HG02981 (cell line): ENCODE results near the gene PPIL1.

Experiments
- ATAC-seq: cut with Tn5 transposase; IDR thresholded peaks from one replicate; pipeline ENCODE4 v1.9.1; 2021; ENCODE audit warnings: mild to moderate bottlenecking, moderate library complexity; ENCODE audit not compliant: unreplicated experiment

PPIL1 gene

GRCh38 chr6:36836111-36837021, 38.2 kb downstream of the PPIL1 start:
- no peak for ATAC-seq

GRCh38 chr6:36834576-36835341, 39.8 kb downstream of the PPIL1 start:
- ATAC-seq, result no peak

DNA sequence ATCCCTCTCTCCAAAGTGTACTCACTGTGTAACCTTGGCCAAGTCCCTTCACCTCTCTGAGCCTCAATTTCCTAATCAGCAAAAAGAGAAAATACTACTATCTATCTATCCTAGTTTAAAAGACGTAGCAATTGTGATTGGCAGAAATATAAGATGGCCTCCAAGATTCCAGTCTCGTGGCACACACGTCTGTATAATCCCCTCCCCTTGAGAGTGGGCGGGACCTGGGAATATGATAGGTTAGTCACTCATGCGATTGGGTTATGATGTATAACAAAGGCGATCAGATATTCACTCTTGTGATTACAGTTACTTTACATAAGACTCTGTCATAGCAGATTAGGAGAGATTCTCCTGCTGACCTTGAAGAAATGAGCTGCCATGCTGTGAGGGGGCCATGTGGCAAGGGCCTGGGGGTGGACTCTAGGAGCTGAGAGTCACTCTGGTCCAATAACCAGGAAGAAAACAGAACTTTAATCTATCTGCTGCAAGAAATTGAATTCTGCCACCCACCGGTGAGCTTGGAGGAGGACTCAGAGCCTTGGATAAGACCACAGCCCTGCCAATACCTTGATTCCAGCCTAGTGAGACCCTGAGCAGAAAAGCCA, 41.3 kb downstream of the PPIL1 start:
- no peak for ATAC-seq

- ATAC-seq, result no peak
These were observed 42.3 kb downstream of the PPIL1 start for GRCh38 chr6:36832313-36832712.

GRCh38 chr6:36830577-36830976, 44.0 kb downstream of the PPIL1 start:
- ATAC-seq, result no peak

GRCh38 chr6:36829919-36830544, 44.6 kb downstream of the PPIL1 start:
- ATAC-seq, result no peak

DNA sequence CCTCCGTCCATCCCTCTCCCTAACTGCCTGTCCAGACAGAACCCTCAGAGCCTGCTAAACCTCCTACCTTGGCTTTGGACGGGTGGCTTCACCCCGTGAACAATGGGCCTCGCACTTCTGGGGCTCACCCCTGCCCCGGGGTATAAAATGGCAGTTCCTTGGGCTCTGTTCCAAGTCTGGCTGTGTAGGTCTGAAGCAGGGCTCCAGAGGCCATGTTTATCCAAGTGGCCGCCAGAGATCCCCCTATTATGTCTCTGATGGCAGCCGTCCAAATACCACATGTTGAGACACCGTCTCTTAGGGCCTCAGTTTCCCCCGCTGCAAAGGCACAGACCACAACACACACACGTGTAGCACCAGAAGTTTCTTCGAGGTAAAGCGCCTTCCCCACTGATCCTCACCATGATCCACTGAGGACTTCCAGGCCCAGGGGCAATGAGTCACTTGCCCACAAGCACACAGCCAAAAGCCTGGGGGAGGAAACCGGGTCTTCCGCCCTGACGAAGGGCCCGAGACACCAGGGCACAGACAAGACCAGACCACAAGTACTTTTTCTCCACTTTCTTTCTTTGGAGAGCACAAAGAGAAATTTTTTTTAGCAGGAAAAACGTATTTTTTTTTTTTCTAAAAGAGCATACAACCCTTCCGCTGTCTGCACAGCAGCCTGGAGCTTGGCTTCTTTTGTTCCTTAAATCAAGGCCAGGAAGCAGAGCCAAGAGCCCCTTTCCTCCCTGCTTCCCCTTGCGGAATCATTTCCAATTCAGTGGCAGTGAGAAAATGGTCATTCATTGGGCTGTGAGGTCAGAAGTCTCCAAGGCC, 47.1 kb downstream of the PPIL1 start:
- no peak for ATAC-seq

- no peak for ATAC-seq
These were observed 47.9 kb downstream of the PPIL1 start for GRCh38 chr6:36826520-36827227.

DNA sequence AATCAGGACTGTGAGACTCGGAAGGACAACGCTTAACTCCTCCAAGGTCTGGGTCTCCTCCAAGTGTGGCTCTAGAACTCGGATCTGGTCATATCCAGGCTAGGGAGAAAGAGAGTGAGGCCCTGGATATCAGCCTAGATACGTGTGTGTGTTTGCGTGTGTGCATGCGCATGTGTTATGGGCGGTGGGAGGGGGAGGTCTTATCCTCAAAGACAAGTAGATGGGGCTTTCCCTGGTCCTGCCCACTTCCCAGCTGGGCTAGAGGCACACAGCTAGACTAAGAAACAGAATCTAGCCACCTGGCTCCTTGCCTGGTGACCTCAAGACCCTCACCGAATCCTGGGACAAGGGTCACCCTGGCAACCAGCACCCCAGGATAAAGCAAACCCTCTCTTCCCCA, 48.6 kb downstream of the PPIL1 start:
- ATAC-seq, result no peak

GRCh38 chr6:36825452-36825851, 49.2 kb downstream of the PPIL1 start:
- no peak for ATAC-seq

DNA sequence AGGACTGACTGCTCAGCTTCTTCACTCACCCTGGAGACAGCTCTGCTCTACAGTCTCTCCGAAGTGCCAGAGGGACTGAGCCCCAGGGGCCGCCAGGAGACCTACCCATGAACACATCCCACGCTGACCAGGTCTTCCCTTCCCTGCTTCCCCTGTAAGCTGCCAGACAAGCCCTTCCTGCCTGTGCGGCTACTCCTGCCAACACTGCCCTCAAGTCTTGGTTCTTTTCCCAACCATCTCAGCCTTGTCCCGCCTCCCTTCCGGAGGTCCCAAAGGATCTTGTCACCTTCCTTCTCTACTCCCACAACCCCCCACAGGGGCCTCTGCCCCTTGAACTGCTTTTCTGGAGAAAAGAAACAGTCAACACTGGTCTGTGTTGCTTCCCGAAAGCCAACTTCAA, 50.4 kb downstream of the PPIL1 start:
- no peak for ATAC-seq

DNA sequence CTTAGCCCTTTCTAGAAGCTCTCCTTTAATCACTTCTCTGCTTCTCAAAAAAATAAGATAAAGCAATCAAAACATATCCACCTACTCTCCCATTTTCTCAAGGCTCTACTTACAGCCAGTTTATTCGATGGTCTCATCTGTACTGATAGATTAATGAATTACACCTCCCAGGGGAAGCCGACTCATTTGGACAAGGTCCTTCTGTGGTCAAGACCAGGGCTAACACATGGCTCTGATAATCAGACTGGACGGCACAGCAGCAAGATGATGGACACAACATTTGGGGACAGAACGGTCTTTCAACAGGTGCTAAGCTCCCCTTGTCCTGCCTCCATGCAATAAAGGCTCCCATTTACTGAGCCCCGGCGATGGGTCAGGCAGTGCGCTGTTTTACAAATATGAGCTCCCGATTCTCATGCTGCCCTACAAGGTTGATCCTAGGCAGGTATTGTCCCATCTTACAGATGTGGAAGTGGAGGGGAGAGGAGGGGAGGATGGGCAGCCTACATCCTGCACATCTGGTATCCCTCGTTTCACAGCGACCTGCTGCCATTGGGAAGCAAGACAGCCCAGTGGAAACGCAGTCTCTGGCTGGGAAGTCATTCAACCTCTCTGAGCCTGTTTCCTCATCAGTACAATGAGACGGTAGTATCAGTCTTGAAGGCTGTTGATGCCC, 51.0 kb downstream of the PPIL1 start:
- no peak for ATAC-seq

DNA sequence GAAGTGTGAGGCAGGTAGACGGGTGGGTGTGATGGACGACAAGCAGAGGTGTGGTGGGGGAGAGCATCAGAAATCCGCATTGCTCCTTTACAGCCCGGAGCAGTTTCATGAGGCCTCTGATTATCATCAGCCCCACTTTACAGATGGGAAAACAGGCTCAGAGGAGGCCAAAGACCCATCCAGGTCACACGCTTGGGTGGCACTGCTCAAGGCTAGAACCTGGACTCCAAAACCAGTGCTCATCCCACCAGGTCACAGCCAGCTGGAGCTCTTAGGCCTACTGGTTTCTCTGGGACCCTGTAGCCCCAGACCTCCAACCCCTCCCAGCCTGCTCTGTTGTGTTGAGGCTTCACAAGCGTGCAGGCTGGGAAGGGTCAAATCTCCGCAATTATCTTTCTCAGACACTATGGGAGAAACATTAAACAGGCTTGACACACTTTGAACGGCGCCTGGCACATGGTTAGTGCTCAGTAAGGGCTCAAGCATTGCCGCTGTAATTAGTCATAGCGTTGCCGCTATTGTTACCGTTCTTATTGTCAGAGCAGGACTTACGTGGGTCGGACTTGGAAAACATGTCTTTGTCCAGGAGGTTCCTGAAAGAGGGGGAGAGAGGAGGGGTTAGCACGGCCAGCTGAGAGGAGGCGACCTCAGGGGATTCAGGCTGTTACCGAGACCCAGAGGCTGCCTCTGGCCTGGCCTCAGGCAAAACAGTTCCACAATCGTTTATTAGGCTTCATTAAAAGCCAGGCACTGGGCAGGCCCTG, 51.9 kb downstream of the PPIL1 start:
- no peak for ATAC-seq

- ATAC-seq, result no peak
These were observed 52.8 kb downstream of the PPIL1 start for GRCh38 chr6:36821581-36822335.

DNA sequence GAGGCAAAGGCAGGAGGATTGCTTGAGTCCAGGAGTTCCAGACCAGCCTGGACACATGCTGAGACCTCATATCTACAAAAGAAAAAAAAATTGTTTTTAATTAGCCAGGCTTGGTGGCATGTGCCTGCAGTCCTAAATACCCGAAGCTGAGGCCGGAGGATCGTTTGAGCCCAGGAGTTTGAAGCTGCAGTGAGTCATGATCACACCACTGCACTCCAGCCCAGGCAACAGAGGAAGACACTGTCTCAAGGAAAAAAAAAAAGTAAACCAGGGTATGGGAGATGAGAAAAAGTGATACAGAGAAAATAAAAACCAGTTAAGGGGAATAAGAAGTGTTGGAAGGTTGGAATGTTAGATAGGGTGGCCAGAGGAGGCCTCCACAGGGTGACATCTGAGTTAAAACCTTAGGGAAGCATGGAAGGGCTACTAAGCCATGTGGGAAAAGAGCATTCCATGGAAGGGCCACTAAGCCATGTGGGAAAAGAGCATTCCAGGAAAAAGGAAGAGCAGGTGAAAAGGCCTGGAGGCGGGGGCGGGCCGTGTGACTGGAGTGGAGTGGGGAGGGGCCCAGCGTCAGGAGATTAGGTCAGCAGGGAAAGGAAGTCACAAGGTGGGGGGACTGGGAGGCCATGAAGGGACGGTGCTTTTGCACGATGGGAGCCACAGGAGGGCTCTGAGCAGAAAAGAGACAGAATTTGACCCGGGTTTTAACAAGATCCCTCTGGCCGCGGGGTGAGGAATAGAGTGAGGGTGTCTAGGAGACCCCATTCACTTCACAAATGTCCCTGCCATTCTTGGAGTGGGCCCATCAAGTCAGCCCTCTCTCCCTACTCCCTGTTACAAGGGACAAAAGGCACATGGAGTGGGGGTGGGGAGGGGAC, 53.7 kb downstream of the PPIL1 start:
- no peak for ATAC-seq

DNA sequence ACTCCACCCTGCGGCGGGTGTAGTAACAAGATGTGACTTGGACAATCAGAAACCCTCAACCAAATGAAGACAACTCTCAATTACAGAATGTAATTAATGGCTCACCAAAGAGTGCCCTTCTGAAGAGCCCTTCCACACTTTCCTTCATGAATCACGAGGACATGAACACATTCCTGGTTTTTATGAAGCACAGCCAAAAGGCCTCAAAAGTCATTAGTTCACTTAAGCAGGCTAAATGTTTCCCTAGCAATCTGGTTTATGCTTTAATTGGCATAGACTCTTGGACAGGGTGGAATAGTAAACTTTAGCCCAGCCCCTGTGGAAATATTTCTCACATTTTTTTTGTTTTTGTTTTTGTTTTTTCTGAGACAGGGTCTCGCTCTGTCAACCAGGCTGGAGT, 55.8 kb downstream of the PPIL1 start:
- ATAC-seq, result no peak

DNA sequence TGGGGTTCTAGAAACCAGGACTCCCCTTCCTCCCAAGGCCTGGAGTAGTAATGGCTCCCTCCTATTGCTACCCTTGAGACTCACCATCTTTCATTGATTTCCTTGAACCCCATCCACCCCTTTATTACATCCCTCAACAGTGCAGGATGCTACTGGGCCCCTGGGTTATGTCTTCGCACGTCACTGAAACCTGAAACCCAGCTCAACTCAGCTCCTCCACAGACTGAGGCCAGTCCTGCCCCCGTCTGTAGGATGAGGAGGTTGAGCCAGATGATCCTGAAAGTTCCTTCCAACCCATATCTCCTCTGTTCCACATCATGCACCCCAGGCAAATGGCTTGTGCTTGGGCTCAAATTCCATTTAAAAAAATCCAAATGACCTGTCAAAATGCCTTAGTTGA, 56.8 kb downstream of the PPIL1 start:
- no peak for ATAC-seq
